CMK (cell line): ENCODE results near the gene ARHGAP30.

Experiments used
- DNase-seq: peaks from one replicate; pipeline ENCODE4 v3.0.0-alpha.2; 2010; ENCODE audit warnings: low read depth

The ARHGAP30 gene

GRCh38 chr1:161013488-161014230 lies 56.0 kb downstream of the ARHGAP30 start:
- DNase-seq = peak; percentile 84

GRCh38 chr1:161013131-161013487 lies 56.6 kb downstream of the ARHGAP30 start:
- no peak for DNase-seq

GRCh38 chr1:161012420-161012819 lies 57.3 kb downstream of the ARHGAP30 start:
- no peak for DNase-seq

- DNase-seq = no peak
These were observed 60.0 kb downstream of the ARHGAP30 start for GRCh38 chr1:161009602-161010211.

GRCh38 chr1:161008869-161009510 lies 60.7 kb downstream of the ARHGAP30 start:
- DNase-seq = no peak

GRCh38 chr1:161007369-161007768 lies 62.3 kb downstream of the ARHGAP30 start:
- no peak for DNase-seq

GRCh38 chr1:161006563-161006962 lies 63.1 kb downstream of the ARHGAP30 start:
- no peak for DNase-seq

GRCh38 chr1:161001525-161001924 lies 68.2 kb downstream of the ARHGAP30 start:
- DNase-seq = no peak

GRCh38 chr1:161000736-161001480 lies 68.8 kb downstream of the ARHGAP30 start:
- no peak for DNase-seq

GRCh38 chr1:160999376-160999775 lies 70.3 kb downstream of the ARHGAP30 start:
- DNase-seq = no peak

- DNase-seq = peak; percentile 52
These were observed 72.2 kb downstream of the ARHGAP30 start for GRCh38 chr1:160997323-160998038.
